ENCODE measurements around the gene IL13. TPM values are rescaled to one million over a fixed set of nuclear protein-coding genes. Genes with fewer than 3 reads are reported as not detected.

The IL13 gene
- total and polyA plus RNA-seq, 7 donors: 0.15 TPM; not detected in 6

- no peak for DNase-seq
- TF ChIP-seq POLR2A (IDR thresholded peaks at IDR 0.05) (no peak), POLR2AphosphoS5 (IDR thresholded peaks at IDR 0.05) (no peak), EP300 (IDR thresholded peaks at IDR 0.05) (no peak), CTCF (IDR thresholded peaks at IDR 0.05) (no peak)
- intact Hi-C loops (cut with DNase I): no loop called here
- H3K9me3 ChIP-seq: no peaks in the 10 kb centered on the region
- H3K4me3 ChIP-seq: no peak overlapping the region
- 87 to 89% methylated on average over 12 of the region's 12 CpGs for WGBS, 2 donors
- no peaks in the 10 kb centered on the region for H3K36me3 ChIP-seq
- H3K27ac ChIP-seq: no peak overlapping the region
- H3K27me3 ChIP-seq: no peaks in the 10 kb centered on the region
- H3K4me1 ChIP-seq: no peaks in the 10 kb centered on the region
Measured at GRCh38 chr5:132684922-132685720, 27.1 kb downstream of the IL13 start.

DNA sequence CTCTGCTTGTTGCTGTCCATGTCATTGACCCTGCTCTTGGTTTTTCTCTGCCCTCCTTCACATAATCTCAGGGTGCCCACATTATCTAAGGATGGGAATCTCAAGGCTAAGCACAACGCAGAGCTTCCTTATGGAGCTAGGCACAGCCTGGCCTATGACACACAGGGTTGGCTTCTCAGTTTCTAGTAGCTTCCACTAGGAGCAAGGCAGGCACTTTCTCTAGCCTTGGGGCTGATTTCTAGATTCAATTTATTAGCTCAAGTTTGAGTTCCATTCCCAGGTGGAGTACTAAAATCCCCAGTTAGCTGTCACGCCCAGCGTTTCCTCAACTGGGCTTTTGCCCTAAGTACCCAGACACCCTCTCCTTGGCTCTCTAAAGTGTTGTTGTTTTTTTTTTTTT lies 28.2 kb downstream of the IL13 start:
- H3K4me3 ChIP-seq: no peak overlapping the region
- DNase-seq: no peak
- H3K27ac ChIP-seq: no peak overlapping the region
- H3K4me1 ChIP-seq: no peaks in the 10 kb centered on the region
- WGBS, 2 donors: 94 to 97% methylated on average over 3 of the region's 3 CpGs
- H3K27me3 ChIP-seq: no peaks in the 10 kb centered on the region
- no peaks in the 10 kb centered on the region for H3K9me3 ChIP-seq
- intact Hi-C loops (cut with DNase I): no loop called here
- TF ChIP-seq EP300 (IDR thresholded peaks at IDR 0.05) (no peak), POLR2A (IDR thresholded peaks at IDR 0.05) (no peak), CTCF (IDR thresholded peaks at IDR 0.05) (no peak), POLR2AphosphoS5 (IDR thresholded peaks at IDR 0.05) (no peak)
- no peaks in the 10 kb centered on the region for H3K36me3 ChIP-seq

GRCh38 chr5:132687995-132688394 lies 30.0 kb downstream of the IL13 start:
- Histone ChIP-seq H3K4me3 (no peak overlapping the region), H3K27ac (no peak overlapping the region), H3K9me3 (no peaks in the 10 kb centered on the region), H3K36me3 (no peaks in the 10 kb centered on the region), H3K27me3 (no peaks in the 10 kb centered on the region), H3K4me1 (no peaks in the 10 kb centered on the region)
- no peak for TF ChIP-seq CTCF (IDR thresholded peaks at IDR 0.05)
- no peak for TF ChIP-seq EP300 (IDR thresholded peaks at IDR 0.05)
- no peak for TF ChIP-seq POLR2AphosphoS5 (IDR thresholded peaks at IDR 0.05)
- no peak for TF ChIP-seq POLR2A (IDR thresholded peaks at IDR 0.05)
- 73 to 86% methylated on average over 5 of the region's 5 CpGs for WGBS, 2 donors
- intact Hi-C loops (cut with DNase I): no loop called here
- DNase-seq: no peak

DNA sequence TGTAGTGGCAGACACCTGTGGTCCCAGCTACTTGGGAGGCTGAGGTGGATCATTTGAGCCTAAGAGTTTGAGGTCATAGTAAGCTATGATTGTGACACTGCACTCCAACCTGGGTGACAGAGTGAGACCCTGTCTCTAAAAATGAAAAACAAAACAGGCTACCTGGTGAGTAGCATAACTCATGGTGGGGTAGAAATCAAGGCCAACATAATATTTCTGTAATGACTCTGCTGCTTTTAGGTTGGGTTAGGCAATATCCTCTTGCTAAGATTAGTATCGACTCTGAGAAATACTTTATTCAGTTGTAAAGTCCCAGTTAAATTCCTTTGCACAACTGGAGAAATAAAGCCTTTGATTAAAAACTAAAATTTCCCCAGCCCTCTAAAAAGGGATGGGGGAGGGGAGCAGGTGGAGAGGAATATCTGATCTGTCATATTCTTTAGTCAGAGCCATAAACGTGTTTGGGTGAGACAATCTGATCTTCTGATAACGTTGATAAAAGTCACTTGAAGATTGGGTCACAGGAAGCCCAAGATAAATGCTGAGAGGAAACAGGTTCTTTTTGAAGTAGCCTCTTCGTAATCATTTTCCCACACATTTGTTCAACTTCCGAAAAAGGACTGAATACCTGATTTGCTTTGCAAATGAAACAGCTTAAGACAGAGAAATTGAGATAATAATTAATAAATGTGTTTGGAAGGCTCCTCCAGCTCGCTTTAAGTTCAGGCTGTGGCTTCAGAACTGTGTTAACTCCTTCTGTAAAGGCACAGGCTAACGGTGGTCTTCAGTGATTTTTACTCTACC lies 30.8 kb downstream of the IL13 start:
- Histone ChIP-seq H3K4me3 (no peak overlapping the region), H3K9me3 (no peaks in the 10 kb centered on the region), H3K4me1 (no peaks in the 10 kb centered on the region), H3K36me3 (no peaks in the 10 kb centered on the region), H3K27ac (no peak overlapping the region), H3K27me3 (no peaks in the 10 kb centered on the region)
- TF ChIP-seq EP300 (IDR thresholded peaks at IDR 0.05) (no peak), CTCF (IDR thresholded peaks at IDR 0.05) (no peak), POLR2AphosphoS5 (IDR thresholded peaks at IDR 0.05) (no peak), POLR2A (IDR thresholded peaks at IDR 0.05) (no peak)
- 45 to 64% methylated on average over 7 of the region's 7 CpGs for WGBS, 2 donors
- intact Hi-C loops (cut with DNase I): no loop called here
- DNase-seq: no peak

Data from sigmoid colon (tissue), 7 donors.